BLaER1 (cell line): ENCODE measurements around the gene SCO2.

ENCODE experiments used
- H3K27ac ChIP-seq: shearing (Covaris generic); formaldehyde crosslinking; 2 replicates; pipeline ENCODE4 v1.8.1; 2022
- H3K27me3 ChIP-seq: shearing (Covaris generic); formaldehyde crosslinking; 2 replicates; pipeline ENCODE4 v1.8.1; 2022
- H3K36me3 ChIP-seq: shearing (Covaris generic); formaldehyde crosslinking; 2 replicates; pipeline ENCODE4 v1.8.1; 2022
- H3K4me1 ChIP-seq: shearing (Covaris generic); formaldehyde crosslinking; 2 replicates; pipeline ENCODE4 v1.8.1; 2022
- H3K4me2 ChIP-seq: shearing (Covaris generic); formaldehyde crosslinking; 2 replicates; pipeline ENCODE4 v1.8.1; 2022
- H3K4me3 ChIP-seq: shearing (Covaris generic); formaldehyde crosslinking; 2 replicates; pipeline ENCODE4 v1.8.1; 2022
- H3K9ac ChIP-seq: shearing (Covaris generic); formaldehyde crosslinking; 2 replicates; pipeline ENCODE4 v1.8.1; 2022
- H3K9me3 ChIP-seq: shearing (Covaris generic); formaldehyde crosslinking; 2 replicates; pipeline ENCODE4 v1.8.1; 2022
- H4K20me1 ChIP-seq: shearing (Covaris generic); formaldehyde crosslinking; 2 replicates; pipeline ENCODE4 v1.8.1; 2022
- Cebpa-rat ChIP-seq: shearing (Covaris generic); IDR thresholded peaks from 2 replicates; pipeline ENCODE4 v1.8.1; 2022

The SCO2 gene

GRCh38 chr22:50488006-50488677 lies 37.3 kb downstream of the SCO2 start:
- H3K27ac ChIP-seq, result no peak overlapping the region
- no peak overlapping the region for H3K4me3 ChIP-seq
- H3K4me2 ChIP-seq, result peak overlapping the region; percentile 70
- H4K20me1 ChIP-seq, result peaks cover 15% of the 10 kb centered on the region; the same call in 1 of the 2 replicates
- H3K36me3 ChIP-seq, result no peaks in the 10 kb centered on the region
- no peak for TF ChIP-seq Cebpa-rat
- no peaks in the 10 kb centered on the region for H3K9me3 ChIP-seq
- H3K9ac ChIP-seq, result no peak overlapping the region
- H3K4me1 ChIP-seq, result peaks cover 76% of the 10 kb centered on the region
- 0 out of 2 replicates have a peak, but pooled peaks cover under 1% of the 10 kb centered on the region for H3K27me3 ChIP-seq

GRCh38 chr22:50487290-50488005 lies 38.0 kb downstream of the SCO2 start:
- H3K4me3 ChIP-seq, result peak overlapping the region; percentile 11; the same call in 1 of the 2 replicates
- no peaks in the 10 kb centered on the region for H3K36me3 ChIP-seq
- peaks cover 83% of the 10 kb centered on the region for H3K4me1 ChIP-seq
- peaks cover 22% of the 10 kb centered on the region; the same call in 1 of the 2 replicates for H4K20me1 ChIP-seq
- H3K27ac ChIP-seq, result peak overlapping the region; percentile 71
- H3K27me3 ChIP-seq, result peaks cover 7% of the 10 kb centered on the region; the same call in 1 of the 2 replicates
- no peaks in the 10 kb centered on the region for H3K9me3 ChIP-seq
- H3K9ac ChIP-seq, result peak overlapping the region; percentile 49
- no peak for TF ChIP-seq Cebpa-rat
- peak overlapping the region; percentile 70 for H3K4me2 ChIP-seq

DNA sequence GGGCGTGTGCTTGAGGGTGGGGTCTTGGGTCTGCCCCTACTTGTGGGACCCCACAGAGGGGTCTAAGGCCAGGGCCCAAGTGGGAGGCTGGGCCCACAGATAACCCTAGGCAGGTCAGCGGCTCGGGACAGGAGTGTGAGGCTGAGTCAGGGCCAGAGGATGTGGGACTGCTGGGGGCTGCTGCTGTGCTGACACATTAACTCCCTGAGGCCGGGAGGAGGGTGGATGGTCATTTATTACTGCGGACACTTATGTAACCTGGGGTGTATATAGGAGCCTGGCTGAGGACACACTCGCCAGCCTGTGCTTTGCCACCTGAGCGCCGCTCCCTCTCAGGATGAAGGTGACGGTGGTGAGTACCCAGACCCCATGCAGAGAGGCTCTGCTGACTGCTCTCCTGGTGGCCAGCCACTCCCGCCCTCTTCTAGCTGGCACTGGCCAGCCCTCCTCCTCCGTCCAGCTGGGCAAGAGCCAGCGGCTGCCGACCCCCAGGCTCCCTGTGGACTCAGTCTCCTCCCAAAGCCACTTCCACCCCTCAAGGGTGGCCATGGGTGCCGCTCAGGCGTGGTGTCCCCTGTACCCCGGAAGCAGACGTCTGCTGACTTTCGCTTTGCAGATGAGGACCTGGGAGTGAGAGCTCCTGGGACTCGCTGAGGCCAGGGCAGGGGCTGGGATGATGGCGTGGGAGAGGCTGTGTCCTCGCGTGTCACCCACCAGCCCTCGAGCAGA lies 38.7 kb downstream of the SCO2 start, which contains the start of gene MIOX:
MIOX (plus strand) TSS at position 299 of the 729 bp plus-strand sequence; CDS start at position 338, 39 bp downstream.
- Histone ChIP-seq H3K4me3 (peak within 1 kb of the TSS; percentile 11; the same call in 1 of the 2 replicates), H3K27ac (peak within 1 kb of the TSS; percentile 71), H4K20me1 (peaks cover 25% of the 10 kb centered on the region; the same call in 1 of the 2 replicates), H3K36me3 (no peaks in the 10 kb centered on the region), H3K9me3 (no peaks in the 10 kb centered on the region), H3K9ac (peak within 1 kb of the TSS; percentile 49), H3K27me3 (peaks cover 14% of the 10 kb centered on the region; the same call in 1 of the 2 replicates), H3K4me2 (peak within 1 kb of the TSS; percentile 70), H3K4me1 (peaks cover 89% of the 10 kb centered on the region)
- TF ChIP-seq Cebpa-rat, result no peak

GRCh38 chr22:50485221-50486131 lies 39.9 kb downstream of the SCO2 start:
- H3K4me1 ChIP-seq, result peaks cover 87% of the 10 kb centered on the region
- no peaks in the 10 kb centered on the region for H3K9me3 ChIP-seq
- no peak overlapping the region for H3K9ac ChIP-seq

GRCh38 chr22:50483977-50484853 lies 41.2 kb downstream of the SCO2 start:
- Histone ChIP-seq H3K9me3 (no peaks in the 10 kb centered on the region), H3K36me3 (no peaks in the 10 kb centered on the region), H3K9ac (0 out of 2 replicates have a peak overlapping the region, but pooled peaks have one; percentile 24), H3K27me3 (peaks cover 39% of the 10 kb centered on the region), H4K20me1 (peaks cover 25% of the 10 kb centered on the region; the same call in 1 of the 2 replicates), H3K4me1 (peaks cover 83% of the 10 kb centered on the region), H3K4me2 (peak overlapping the region; percentile 96), H3K27ac (no peak overlapping the region), H3K4me3 (no peak overlapping the region; the same call in 1 of the 2 replicates)
- TF ChIP-seq Cebpa-rat, result no peak

More at GRCh38 chr22:50485221-50486131, 39.9 kb downstream of the SCO2 start:
- H4K20me1 ChIP-seq, result peaks cover 25% of the 10 kb centered on the region; the same call in 1 of the 2 replicates
- H3K4me3 ChIP-seq, result no peak overlapping the region
- no peaks in the 10 kb centered on the region for H3K36me3 ChIP-seq
- peak overlapping the region; percentile 42 for H3K4me2 ChIP-seq
- no peak overlapping the region for H3K27ac ChIP-seq
- TF ChIP-seq Cebpa-rat, result no peak
- peaks cover 27% of the 10 kb centered on the region for H3K27me3 ChIP-seq

DNA sequence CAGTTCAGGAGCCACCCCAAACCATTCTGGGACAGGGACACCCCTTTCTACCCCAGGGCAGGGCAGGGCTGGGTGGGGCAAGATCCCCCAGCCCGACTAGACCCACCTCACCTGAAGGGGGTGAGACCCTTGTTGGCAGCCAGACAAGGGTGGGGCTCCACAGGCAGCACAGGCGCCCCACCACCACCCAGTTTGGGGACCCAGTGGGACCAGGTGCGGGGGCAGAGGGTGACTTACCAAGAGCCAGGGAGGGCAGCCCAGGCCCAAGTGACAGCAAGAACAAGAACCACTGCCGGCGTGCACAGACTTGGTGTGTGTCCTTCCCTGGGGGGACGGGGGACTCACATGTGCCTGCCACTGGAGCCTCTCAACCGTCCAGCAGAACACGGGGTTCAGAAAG lies 41.8 kb downstream of the SCO2 start:
- Histone ChIP-seq H3K27ac (0 out of 2 replicates have a peak overlapping the region, but pooled peaks have one; percentile 2), H3K36me3 (no peaks in the 10 kb centered on the region), H3K4me2 (peak overlapping the region; percentile 96), H3K9me3 (no peaks in the 10 kb centered on the region), H3K27me3 (peaks cover 40% of the 10 kb centered on the region), H3K4me3 (peak overlapping the region; percentile 74; the same call in 1 of the 2 replicates), H4K20me1 (peaks cover 25% of the 10 kb centered on the region; the same call in 1 of the 2 replicates), H3K9ac (0 out of 2 replicates have a peak overlapping the region, but pooled peaks have one; percentile 81), H3K4me1 (peaks cover 88% of the 10 kb centered on the region)
- no peak for TF ChIP-seq Cebpa-rat

DNA sequence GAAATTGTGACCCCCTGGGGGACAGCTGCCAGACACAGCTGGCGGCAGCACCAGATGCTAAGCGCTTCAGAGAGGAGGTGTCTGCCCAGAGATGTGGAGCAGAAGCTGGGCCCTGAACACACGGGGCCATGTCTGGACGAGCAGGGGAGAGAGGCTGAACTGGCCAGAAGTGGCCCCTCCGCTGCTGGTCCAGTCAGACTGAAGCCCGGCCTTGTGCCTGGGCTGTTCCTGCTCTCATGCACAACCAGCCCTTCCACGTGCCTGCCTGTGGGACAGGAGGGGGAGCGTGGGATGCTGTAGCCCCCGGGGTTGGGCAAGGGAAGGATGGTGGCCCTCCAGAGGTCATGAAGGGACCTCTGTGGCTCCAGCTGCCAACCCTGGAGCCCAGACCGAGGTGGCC lies 42.3 kb downstream of the SCO2 start:
- peaks cover 91% of the 10 kb centered on the region for H3K4me1 ChIP-seq
- no peaks in the 10 kb centered on the region for H3K36me3 ChIP-seq
- no peak for TF ChIP-seq Cebpa-rat
- peak overlapping the region; percentile 96 for H3K4me2 ChIP-seq
- peaks cover 25% of the 10 kb centered on the region; the same call in 1 of the 2 replicates for H4K20me1 ChIP-seq
- 0 out of 2 replicates have a peak overlapping the region, but pooled peaks have one; percentile 2 for H3K27ac ChIP-seq
- H3K9me3 ChIP-seq, result no peaks in the 10 kb centered on the region
- H3K9ac ChIP-seq, result 0 out of 2 replicates have a peak overlapping the region, but pooled peaks have one; percentile 81
- peaks cover 40% of the 10 kb centered on the region for H3K27me3 ChIP-seq
- peak overlapping the region; percentile 74; the same call in 1 of the 2 replicates for H3K4me3 ChIP-seq
